ENCODE data around the gene NDRG3.

NDRG3 gene

DNA sequence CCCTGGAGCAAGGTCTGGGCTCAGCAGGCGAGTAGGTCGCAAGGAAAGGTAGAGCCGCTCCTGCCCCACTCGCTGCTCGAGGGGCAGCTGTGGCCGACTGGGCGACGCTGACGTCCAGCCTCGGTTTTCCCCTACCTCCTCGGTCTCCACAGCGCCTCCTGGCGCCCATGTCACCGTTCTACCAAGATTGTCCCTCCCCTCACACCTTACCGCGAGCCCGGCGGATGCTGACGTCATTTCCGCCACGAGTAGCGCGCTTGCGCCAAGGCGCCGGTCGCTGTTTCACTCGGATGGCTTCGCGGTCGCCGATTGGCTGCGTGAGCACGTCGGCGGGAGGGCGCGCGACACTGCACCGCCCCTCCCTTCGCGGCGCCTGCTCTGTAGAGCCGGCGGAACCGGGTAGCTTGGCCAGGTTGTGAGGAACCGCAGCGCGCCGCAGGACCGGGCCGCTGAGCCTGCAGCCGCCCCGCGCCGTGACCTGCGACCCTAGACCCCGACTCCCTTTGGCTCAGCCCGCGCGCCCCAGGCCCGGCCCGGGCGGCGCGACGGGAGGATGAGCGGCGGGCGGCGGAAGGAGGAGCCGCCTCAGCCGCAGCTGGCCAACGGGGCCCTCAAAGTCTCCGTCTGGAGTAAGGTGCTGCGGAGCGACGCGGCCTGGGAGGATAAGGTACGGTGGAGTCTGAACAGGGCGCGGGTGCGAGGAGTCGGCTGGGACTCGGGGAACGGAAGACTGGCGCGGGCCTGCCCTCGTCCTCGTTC is 140.3 kb downstream of the NDRG3 start, which contains the start of gene RAB5IF:
Gene RAB5IF, plus strand, starts transcription at position 381 of the 759 bp plus-strand sequence. Its CDS starts 173 bp downstream, at position 554.
- DNase-seq, result peak; percentile 98

DNA sequence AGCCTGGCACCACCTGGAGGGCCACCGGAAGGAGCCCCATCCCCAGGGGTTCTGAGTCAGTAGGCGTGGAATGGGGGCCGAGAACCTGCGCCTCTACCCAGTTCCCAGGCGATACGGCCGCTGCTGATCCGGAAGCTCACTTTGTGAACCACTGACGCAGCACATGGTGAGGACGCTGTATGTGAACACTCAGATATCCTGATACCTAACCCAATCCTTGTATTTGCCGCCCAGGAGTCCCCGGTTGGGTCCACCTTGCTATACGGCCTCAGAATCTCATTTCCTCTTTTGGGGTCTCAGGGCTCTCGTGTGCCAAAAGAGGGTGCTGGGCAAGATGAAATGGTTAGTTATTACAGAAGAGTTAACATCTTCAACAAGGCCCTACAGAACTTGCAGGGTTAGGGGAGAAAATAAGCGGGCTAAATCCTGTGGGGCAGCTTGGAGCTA is 140.9 kb downstream of the NDRG3 start:
- DNase-seq, result peak; percentile 23

Measured in NCI-H774 (cell line).